Measurements from ENCODE around the gene NXNL2. TPM values are rescaled to one million over a fixed set of nuclear protein-coding genes. Genes with fewer than 3 reads are reported as not detected.

NXNL2 gene
- total and polyA plus RNA-seq, 2 experiments from 2014 or later, result 3.4 to 5.1 TPM

- Mint-ChIP-seq H3K27ac (peak overlapping the region; percentile 16; the same call in 1 of the 2 replicates), H3K27me3 (ENCODE audit: insufficient read depth, low read depth, poor library complexity) (peaks cover 3% of the 10 kb centered on the region), H3K9me3 (no peaks in the 10 kb centered on the region), H3K4me1 (peaks cover 9% of the 10 kb centered on the region), H3K36me3 (ENCODE audit: low read depth) (no peaks in the 10 kb centered on the region), H3K4me3 (no peak overlapping the region)
- Histone ChIP-seq H3K4me1 (ENCODE audit: insufficient read depth) (0 out of 2 replicates have a peak, but pooled peaks cover 3% of the 10 kb centered on the region), H3F3A (replicated peaks; ENCODE audit: low read depth) (no peaks in the 10 kb centered on the region), H3K27ac (ENCODE audit: low read depth) (no peak overlapping the region), H3K79me2 (replicated peaks; ENCODE audit: insufficient read depth) (no peaks in the 10 kb centered on the region), H2AFZ (peak overlapping the region; percentile 82), H3K9me2 (ENCODE audit: insufficient read depth) (no peaks in the 10 kb centered on the region), H3K4me2 (no peak overlapping the region), H3K36me3 (ENCODE audit: insufficient read depth) (no peaks in the 10 kb centered on the region), H3K27me3 (ENCODE audit: insufficient read depth) (no peaks in the 10 kb centered on the region), H3K4me3 (no peak overlapping the region), H4K20me1 (replicated peaks; ENCODE audit: insufficient read depth) (no peaks in the 10 kb centered on the region)
- no peak for TF ChIP-seq REST (IDR thresholded peaks at IDR 0.05; ENCODE audit: unreplicated experiment)
- TF ChIP-seq ZNF114 (CRISPR knock-in tag; IDR thresholded peaks at IDR 0.05), result no peak
- no peak for TF ChIP-seq JUNB (IDR thresholded peaks at IDR 0.05; ENCODE audit: unreplicated experiment)
- no peak for TF ChIP-seq POLR2AphosphoS5 (IDR thresholded peaks at IDR 0.05; ENCODE audit: low read depth)
- no peak for TF ChIP-seq NANOG (IDR thresholded peaks at IDR 0.05; ENCODE audit: borderline replicate concordance)
- no peak for TF ChIP-seq STAT1 (IDR thresholded peaks at IDR 0.05; ENCODE audit: unreplicated experiment)
- no peak for TF ChIP-seq EZH2phosphoT487 (IDR thresholded peaks at IDR 0.05; ENCODE audit: unreplicated experiment)
- no peak for TF ChIP-seq CTCF (conservative IDR thresholded peaks at IDR 0.05; ENCODE audit: low read depth in 2 of 2)
- TF ChIP-seq EZH2 (IDR thresholded peaks at IDR 0.05; ENCODE audit: low read depth, unreplicated experiment), result no peak
- TF ChIP-seq ZNF331 (CRISPR knock-in tag; IDR thresholded peaks at IDR 0.05; ENCODE audit: low read depth), result no peak
- no peak for TF ChIP-seq ETS1 (IDR thresholded peaks at IDR 0.05)
- TF ChIP-seq CREB1 (CRISPR knock-in tag; IDR thresholded peaks at IDR 0.05; ENCODE audit: low read depth), result no peak
- no peak for TF ChIP-seq ZNF462 (CRISPR knock-in tag; IDR thresholded peaks at IDR 0.05)
- ATAC-seq (peak; percentile 67), DNase-seq (ENCODE audit: low spot score) (peak; percentile 32)
These were observed 32.4 kb upstream of the NXNL2 start for GRCh38 chr9:88502552-88503034.
